Measurements from ENCODE around the gene GHR. TPM values are rescaled to one million over a fixed set of nuclear protein-coding genes. Genes with fewer than 3 reads are reported as not detected.

Gene GHR
- total and polyA plus RNA-seq, 2 of the 8 experiments (the other 6 are each of a cell fraction or from before 2014, with no cell fraction given) = 0.15 to 0.19 TPM

DNA sequence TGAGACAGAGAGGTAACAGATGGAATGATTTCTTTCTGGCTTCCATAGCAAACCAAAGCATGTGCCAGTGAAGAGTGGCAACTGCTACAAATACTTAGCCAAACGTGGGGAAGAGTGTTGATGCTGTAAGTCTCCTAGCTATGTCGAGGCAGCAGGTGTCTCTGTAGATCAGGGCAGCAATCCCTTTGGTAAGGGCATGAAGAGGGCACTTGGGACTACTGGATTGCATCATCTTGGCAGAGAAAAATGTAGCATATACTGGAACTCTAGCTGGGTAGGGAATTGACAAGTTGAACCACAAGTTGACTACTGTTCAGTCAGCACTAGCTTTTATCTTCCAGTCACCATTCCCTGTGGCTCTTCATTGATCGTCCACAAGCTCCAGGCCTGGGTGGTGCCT, 75.8 kb downstream of the GHR start:
- Histone ChIP-seq H3K79me2 (ENCODE audit: control insufficient read depth in 1 of 2, insufficient read depth in 2 of 2, low read length in 2 of 2) (no peaks in the 10 kb centered on the region), H4K5ac (ENCODE audit: insufficient read length, low read depth, low read length) (no peak overlapping the region), H3K56ac (replicated peaks; ENCODE audit: insufficient read length, low read depth, low read length) (no peak overlapping the region), H2BK120ac (replicated peaks; ENCODE audit: low read depth, low read length) (no peak overlapping the region), H3K4me2 (ENCODE audit: insufficient read depth in 1 of 2, low read depth in 2 of 2, low read length in 2 of 2) (no peak overlapping the region), H2AK5ac (ENCODE audit: low read depth, low read length) (no peak overlapping the region), H2BK5ac (ENCODE audit: low read depth, low read length) (no peak overlapping the region), H3K4ac (replicated peaks; ENCODE audit: insufficient read length, low read depth, low read length) (no peak overlapping the region), H4K20me1 (replicated peaks in 1 of 2; ENCODE audit: control insufficient read depth in 1 of 2, insufficient read depth in 2 of 2, low read length in 2 of 2) (no peaks in the 10 kb centered on the region), H2AFZ (ENCODE audit: low read length) (no peak overlapping the region), H3K4me1 (replicated peaks in 1 of 4; ENCODE audit: control insufficient read depth in 3 of 4, insufficient read depth in 4 of 4, low read length in 3 of 4) (peaks cover 0 to 6% (median 2%) of the 10 kb centered on the region in 4 experiments; a peak in 4 of 7 replicates), H2BK15ac (ENCODE audit: low read length) (no peak overlapping the region), H3K36me3 (ENCODE audit: control insufficient read depth in 2 of 4, insufficient read depth in 4 of 4, low read length in 3 of 4) (no peaks in the 10 kb centered on the region), H3K79me1 (ENCODE audit: low read depth, low read length) (no peaks in the 10 kb centered on the region), H3K9me3 (ENCODE audit: insufficient read depth in 2 of 2, low read depth in 1 of 2, low read length in 1 of 2) (no peaks in the 10 kb centered on the region), H3K4me3 (ENCODE audit: extremely low read depth in 1 of 4, insufficient read depth in 2 of 4, low read depth in 3 of 4, low read length in 4 of 4) (no peak overlapping the region), H3K9ac (replicated peaks in 1 of 4; ENCODE audit: extremely low read depth in 1 of 4, low read depth in 3 of 4, low read length in 3 of 4) (no peak overlapping the region), H2BK12ac (ENCODE audit: low read depth, low read length) (peak overlapping the region; percentile 11; the same call in 1 of the 2 replicates), H3K27me3 (replicated peaks in 1 of 4; ENCODE audit: control insufficient read depth in 3 of 4, extremely low read depth in 1 of 4, insufficient read depth in 3 of 4, low read length in 3 of 4) (no peaks in the 10 kb centered on the region), H4K91ac (replicated peaks; ENCODE audit: insufficient read length, low read length) (no peak overlapping the region), H3K23me2 (ENCODE audit: low read depth, low read length) (no peaks in the 10 kb centered on the region), H3K27ac (ENCODE audit: low read depth, low read length) (no peak overlapping the region), H3K23ac (ENCODE audit: insufficient read length) (no peak overlapping the region), H3K18ac (ENCODE audit: extremely low read depth, low read length) (no peak overlapping the region), H4K8ac (ENCODE audit: extremely low read depth, insufficient read depth, low read length) (no peak overlapping the region), H2BK20ac (ENCODE audit: low read length) (no peak overlapping the region), H3K14ac (ENCODE audit: insufficient read length) (no peak overlapping the region)
- WGBS, 2 experiments (ENCODE audit: extremely low coverage in 1 of 2, insufficient coverage in 1 of 2, insufficient read length in 1 of 2, insufficient replicate concordance in 2 of 2, low coverage in 1 of 2, low lambda C conversion rate in 2 of 2, missing lambda C conversion rate in 1 of 2) = 89% methylated on average over 3 of the region's 3 CpGs; no CpG with 5 or more reads in 1 of the 2 experiments
- CTCF ChIA-PET (ENCODE audit: partially characterized antibody) = interaction anchor here (1.2 to 3.4 kb wide), 2 partner anchors 16 to 84 kb away, joined by 4 to 14 read pairs; no protein-coding TSS in a partner anchor
- POLR2A ChIA-PET (ENCODE audit: partially characterized antibody) = no interaction called here
- DNase-seq (ENCODE audit: low read depth in 1 of 2, low spot score in 2 of 2) (no peak), FAIRE-seq (no peak)
- TF ChIP-seq CBX5 (IDR thresholded peaks at IDR 0.05; ENCODE audit: low read depth, low read length) = no peak
- no peak for TF ChIP-seq TAF7 (optimal IDR thresholded peaks at IDR 0.05; ENCODE audit: borderline replicate concordance, low read depth, low read length)
- TF ChIP-seq BRCA1 (IDR thresholded peaks at IDR 0.05; ENCODE audit: low read depth, low read length) = no peak
- TF ChIP-seq SAP30 (IDR thresholded peaks at IDR 0.05; ENCODE audit: insufficient read depth, insufficient replicate concordance, low read length) = no peak
- no peak for TF ChIP-seq KDM5A (IDR thresholded peaks at IDR 0.05; ENCODE audit: low read length)
- no peak for TF ChIP-seq RNF2 (IDR thresholded peaks at IDR 0.05; ENCODE audit: borderline replicate concordance, low read depth, low read length, missing control alignments, poor library complexity, severe bottlenecking)
- no peak for TF ChIP-seq EP300 (IDR thresholded peaks at IDR 0.05; ENCODE audit: borderline replicate concordance in 1 of 2, low read depth in 2 of 2, low read length in 2 of 2)
- no peak for TF ChIP-seq TAF1 (IDR thresholded peaks at IDR 0.05; ENCODE audit: low read depth, low read length)
- TF ChIP-seq SP4 (IDR thresholded peaks at IDR 0.05; ENCODE audit: low read length) = no peak
- TF ChIP-seq, protein P1, sequence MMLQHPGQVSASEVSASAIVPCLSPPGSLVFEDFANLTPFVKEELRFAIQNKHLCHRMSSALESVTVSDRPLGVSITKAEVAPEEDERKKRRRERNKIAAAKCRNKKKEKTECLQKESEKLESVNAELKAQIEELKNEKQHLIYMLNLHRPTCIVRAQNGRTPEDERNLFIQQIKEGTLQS (IDR thresholded peaks at IDR 0.05; ENCODE audit: insufficient read depth, low read depth, low read length) = no peak

All from H1 (cell line).